BE2C (cell line): ENCODE results near the gene MDK.
A peak's percentile ranks its signal among the peaks of the same experiment; 100 is the strongest.

ENCODE experiments used
- DNase-seq: peaks from one replicate; pipeline ENCODE4 v3.0.0-alpha.2; 2020
- H3K27me3 ChIP-seq: fragments of 250-450 bp; sonication (Bioruptor Pico); 2 replicates; pipeline ENCODE4 v1.5.1; 2020; ENCODE audit warnings: mild to moderate bottlenecking
- H3K36me3 ChIP-seq: fragments of 250-450 bp; sonication (Bioruptor Pico); 2 replicates; pipeline ENCODE4 v1.5.1; 2020; ENCODE audit warnings: mild to moderate bottlenecking
- H3K4me1 ChIP-seq: fragments of 250-450 bp; sonication (Bioruptor Pico); 2 replicates; pipeline ENCODE4 v1.5.1; 2020
- H3K4me3 ChIP-seq: 2 replicates; pipeline ENCODE4 v1.5.1; 2011; ENCODE audit warnings: low read depth, low read length
- H3K9me3 ChIP-seq: fragments of 250-450 bp; sonication (Bioruptor Pico); 2 replicates; pipeline ENCODE4 v1.5.1; 2020
- TF ChIP-seq, protein P1 (sequence below): IDR thresholded peaks from 2 replicates; pipeline ENCODE4 v1.5.1; 2012; ENCODE audit warnings: mild to moderate bottlenecking, low read depth, low read length

MDK gene

DNA sequence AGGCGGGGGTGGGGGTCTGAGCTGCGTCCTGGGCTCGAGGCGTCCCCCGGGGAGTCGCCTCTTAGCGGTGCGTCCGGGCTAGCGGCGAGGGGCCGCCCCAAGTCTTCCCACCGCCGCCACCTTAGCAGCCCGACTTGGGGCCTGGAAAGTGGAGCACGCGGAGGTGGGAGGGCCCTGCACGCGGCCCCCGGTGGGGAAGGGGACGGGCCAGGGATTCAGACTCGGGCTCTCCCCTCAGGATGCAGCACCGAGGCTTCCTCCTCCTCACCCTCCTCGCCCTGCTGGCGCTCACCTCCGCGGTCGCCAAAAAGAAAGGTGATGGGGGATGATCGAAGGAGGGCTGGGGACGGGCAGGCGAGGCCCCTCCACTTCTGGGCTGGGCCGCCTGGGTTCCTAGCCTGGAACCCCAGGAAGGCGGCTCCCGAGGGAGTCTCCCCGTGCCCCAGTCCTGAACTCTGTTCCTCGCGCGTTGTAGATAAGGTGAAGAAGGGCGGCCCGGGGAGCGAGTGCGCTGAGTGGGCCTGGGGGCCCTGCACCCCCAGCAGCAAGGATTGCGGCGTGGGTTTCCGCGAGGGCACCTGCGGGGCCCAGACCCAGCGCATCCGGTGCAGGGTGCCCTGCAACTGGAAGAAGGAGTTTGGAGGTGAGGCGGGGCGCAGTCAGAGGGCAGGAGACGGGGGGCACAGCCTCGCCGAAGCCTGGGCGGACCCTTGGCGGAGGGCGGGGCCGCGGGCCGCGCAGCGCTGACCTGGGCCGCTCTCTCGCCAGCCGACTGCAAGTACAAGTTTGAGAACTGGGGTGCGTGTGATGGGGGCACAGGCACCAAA is 563 bp downstream of the MDK start:
- Histone ChIP-seq H3K4me1 (no peaks in the 10 kb centered on the region), H3K27me3 (no peaks in the 10 kb centered on the region), H3K4me3 (peak overlapping the region; percentile 62), H3K9me3 (no peaks in the 10 kb centered on the region), H3K36me3 (no peaks in the 10 kb centered on the region)
- TF ChIP-seq, protein P1, sequence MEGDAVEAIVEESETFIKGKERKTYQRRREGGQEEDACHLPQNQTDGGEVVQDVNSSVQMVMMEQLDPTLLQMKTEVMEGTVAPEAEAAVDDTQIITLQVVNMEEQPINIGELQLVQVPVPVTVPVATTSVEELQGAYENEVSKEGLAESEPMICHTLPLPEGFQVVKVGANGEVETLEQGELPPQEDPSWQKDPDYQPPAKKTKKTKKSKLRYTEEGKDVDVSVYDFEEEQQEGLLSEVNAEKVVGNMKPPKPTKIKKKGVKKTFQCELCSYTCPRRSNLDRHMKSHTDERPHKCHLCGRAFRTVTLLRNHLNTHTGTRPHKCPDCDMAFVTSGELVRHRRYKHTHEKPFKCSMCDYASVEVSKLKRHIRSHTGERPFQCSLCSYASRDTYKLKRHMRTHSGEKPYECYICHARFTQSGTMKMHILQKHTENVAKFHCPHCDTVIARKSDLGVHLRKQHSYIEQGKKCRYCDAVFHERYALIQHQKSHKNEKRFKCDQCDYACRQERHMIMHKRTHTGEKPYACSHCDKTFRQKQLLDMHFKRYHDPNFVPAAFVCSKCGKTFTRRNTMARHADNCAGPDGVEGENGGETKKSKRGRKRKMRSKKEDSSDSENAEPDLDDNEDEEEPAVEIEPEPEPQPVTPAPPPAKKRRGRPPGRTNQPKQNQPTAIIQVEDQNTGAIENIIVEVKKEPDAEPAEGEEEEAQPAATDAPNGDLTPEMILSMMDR: no peak
- no peak for DNase-seq

DNA sequence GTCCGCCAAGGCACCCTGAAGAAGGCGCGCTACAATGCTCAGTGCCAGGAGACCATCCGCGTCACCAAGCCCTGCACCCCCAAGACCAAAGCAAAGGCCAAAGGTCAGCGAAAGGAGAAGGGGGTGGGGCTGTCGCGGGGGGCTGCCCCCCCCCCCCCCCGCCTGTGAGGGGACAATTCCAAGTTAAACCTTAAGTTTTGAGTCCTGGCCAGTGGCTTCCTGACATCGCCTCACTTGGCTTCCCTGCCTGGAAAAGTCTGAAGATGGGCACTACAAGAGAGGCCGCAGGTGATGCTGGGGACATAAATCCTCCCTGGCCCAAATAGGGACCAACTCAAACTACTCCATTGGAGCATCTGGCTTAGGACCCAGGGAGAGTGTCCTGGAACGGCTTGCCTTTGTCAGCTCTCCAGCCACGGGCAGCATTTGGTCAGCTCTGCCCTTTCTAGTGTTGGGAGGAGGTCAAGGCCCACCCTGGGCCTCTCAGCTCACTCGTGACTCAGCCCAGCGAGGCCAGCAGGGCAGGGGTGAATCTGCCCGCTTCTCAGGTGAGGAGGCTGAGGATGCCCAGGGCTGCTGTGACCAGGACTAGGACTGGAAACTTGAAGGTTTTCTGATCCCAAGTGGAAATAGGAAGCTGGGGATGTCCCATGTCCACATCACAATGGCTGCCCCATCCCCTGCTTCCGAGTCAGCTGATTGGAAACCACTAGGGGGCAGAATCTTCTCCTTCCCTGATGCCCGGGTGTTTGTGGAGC is 1.4 kb downstream of the MDK start:
- H3K4me1 ChIP-seq: no peaks in the 10 kb centered on the region
- H3K4me3 ChIP-seq: peak overlapping the region; percentile 62
- peak; percentile 56 for DNase-seq
- TF ChIP-seq, protein P1: peak; percentile 70
- no peaks in the 10 kb centered on the region for H3K27me3 ChIP-seq
- no peaks in the 10 kb centered on the region for H3K9me3 ChIP-seq
- no peaks in the 10 kb centered on the region for H3K36me3 ChIP-seq

GRCh38 chr11:46383404-46383758 is 1.9 kb downstream of the MDK start:
- Histone ChIP-seq H3K4me3 (no peak overlapping the region), H3K9me3 (no peaks in the 10 kb centered on the region), H3K4me1 (no peaks in the 10 kb centered on the region), H3K36me3 (no peaks in the 10 kb centered on the region), H3K27me3 (no peaks in the 10 kb centered on the region)
- no peak for DNase-seq
- TF ChIP-seq, protein P1: no peak

GRCh38 chr11:46383974-46384701 is 2.7 kb downstream of the MDK start:
- Histone ChIP-seq H3K9me3 (no peaks in the 10 kb centered on the region), H3K27me3 (peaks cover 3% of the 10 kb centered on the region; the same call in 1 of the 2 replicates), H3K4me1 (no peaks in the 10 kb centered on the region), H3K36me3 (no peaks in the 10 kb centered on the region), H3K4me3 (no peak overlapping the region)
- no peak for DNase-seq
- TF ChIP-seq, protein P1: no peak

- no peaks in the 10 kb centered on the region for H3K4me1 ChIP-seq
- peaks cover 13% of the 10 kb centered on the region for H3K27me3 ChIP-seq
- no peaks in the 10 kb centered on the region for H3K9me3 ChIP-seq
- TF ChIP-seq, protein P1: no peak
- H3K4me3 ChIP-seq: no peak overlapping the region
- DNase-seq: no peak
- no peaks in the 10 kb centered on the region for H3K36me3 ChIP-seq
Observed at GRCh38 chr11:46385169-46386004, 3.9 kb downstream of the MDK start.
